GM21367 (cell line): Measurements from ENCODE around the gene TOP1.
"Not testable (repeated sequence)": the region's sequence is repeated elsewhere in the genome, so short reads cannot be mapped to it uniquely, and the experiment has no call there.

Experiments used
- ATAC-seq: cut with Tn5 transposase; IDR thresholded peaks from one replicate; pipeline ENCODE4 v1.9.1; 2021; ENCODE audit not compliant: unreplicated experiment

TOP1 gene

GRCh38 chr20:41087777-41088176 is 59.2 kb downstream of the TOP1 start:
- no peak for ATAC-seq

GRCh38 chr20:41089555-41089954 is 60.9 kb downstream of the TOP1 start:
- ATAC-seq: no peak

- ATAC-seq: no peak
Measured at GRCh38 chr20:41091927-41092326, 63.3 kb downstream of the TOP1 start.

- no peak for ATAC-seq
Measured at GRCh38 chr20:41094353-41095055, 65.9 kb downstream of the TOP1 start.

GRCh38 chr20:41095110-41095969 is 66.7 kb downstream of the TOP1 start:
- ATAC-seq: no peak

- no peak for ATAC-seq
Measured at GRCh38 chr20:41098703-41099250, 70.2 kb downstream of the TOP1 start.

GRCh38 chr20:41100001-41100480 is 71.4 kb downstream of the TOP1 start:
- no peak for ATAC-seq

GRCh38 chr20:41101660-41102059 is 73.0 kb downstream of the TOP1 start:
- no peak for ATAC-seq

GRCh38 chr20:41108531-41108930 is 79.9 kb downstream of the TOP1 start:
- ATAC-seq: no peak

- ATAC-seq: no peak
Measured at GRCh38 chr20:41110012-41110411, 81.4 kb downstream of the TOP1 start.

GRCh38 chr20:41110930-41111577 is 82.4 kb downstream of the TOP1 start:
- ATAC-seq: no peak

GRCh38 chr20:41111578-41111951 is 82.9 kb downstream of the TOP1 start:
- no peak for ATAC-seq

- ATAC-seq: no peak
Measured at GRCh38 chr20:41116282-41116956, 87.8 kb downstream of the TOP1 start.

- ATAC-seq: not testable (repeated sequence)
Measured at GRCh38 chr20:41118159-41118558, 89.5 kb downstream of the TOP1 start.

- ATAC-seq: no peak
Measured at GRCh38 chr20:41118632-41119031, 90.0 kb downstream of the TOP1 start.

GRCh38 chr20:41119614-41120561 is 91.3 kb downstream of the TOP1 start:
- ATAC-seq: no peak

GRCh38 chr20:41121399-41121798 is 92.8 kb downstream of the TOP1 start:
- no peak for ATAC-seq

GRCh38 chr20:41123631-41124030 is 95.0 kb downstream of the TOP1 start:
- ATAC-seq: no peak

GRCh38 chr20:41124451-41125094 is 96.0 kb downstream of the TOP1 start:
- no peak for ATAC-seq
